AG08396 (cell line): ENCODE results near the gene ZGRF1.
"Not testable (repeated sequence)": the region's sequence is repeated elsewhere in the genome, so short reads cannot be mapped to it uniquely, and the experiment has no call there.

ENCODE experiments used
- DNase-seq: peaks from one replicate; pipeline ENCODE4 v3.0.0; 2012; ENCODE audit warnings: low spot score, mixed read lengths

Gene ZGRF1

DNA sequence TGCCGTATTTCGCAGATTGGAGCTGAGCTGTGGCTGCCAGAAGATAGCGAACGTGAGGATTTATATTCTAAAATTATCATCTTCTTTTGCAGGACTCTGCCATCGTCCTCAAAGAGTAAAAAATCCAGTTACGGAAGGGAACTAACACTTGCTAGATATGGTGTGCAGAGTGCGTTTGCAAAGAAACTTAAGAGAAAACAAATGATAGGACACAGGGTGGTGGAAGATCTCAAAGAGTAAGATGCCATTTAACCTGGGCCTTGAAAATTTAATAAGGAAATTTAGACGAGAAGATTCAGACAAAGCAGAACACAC is 800 bp upstream of the ZGRF1 start:
- no peak for DNase-seq

DNA sequence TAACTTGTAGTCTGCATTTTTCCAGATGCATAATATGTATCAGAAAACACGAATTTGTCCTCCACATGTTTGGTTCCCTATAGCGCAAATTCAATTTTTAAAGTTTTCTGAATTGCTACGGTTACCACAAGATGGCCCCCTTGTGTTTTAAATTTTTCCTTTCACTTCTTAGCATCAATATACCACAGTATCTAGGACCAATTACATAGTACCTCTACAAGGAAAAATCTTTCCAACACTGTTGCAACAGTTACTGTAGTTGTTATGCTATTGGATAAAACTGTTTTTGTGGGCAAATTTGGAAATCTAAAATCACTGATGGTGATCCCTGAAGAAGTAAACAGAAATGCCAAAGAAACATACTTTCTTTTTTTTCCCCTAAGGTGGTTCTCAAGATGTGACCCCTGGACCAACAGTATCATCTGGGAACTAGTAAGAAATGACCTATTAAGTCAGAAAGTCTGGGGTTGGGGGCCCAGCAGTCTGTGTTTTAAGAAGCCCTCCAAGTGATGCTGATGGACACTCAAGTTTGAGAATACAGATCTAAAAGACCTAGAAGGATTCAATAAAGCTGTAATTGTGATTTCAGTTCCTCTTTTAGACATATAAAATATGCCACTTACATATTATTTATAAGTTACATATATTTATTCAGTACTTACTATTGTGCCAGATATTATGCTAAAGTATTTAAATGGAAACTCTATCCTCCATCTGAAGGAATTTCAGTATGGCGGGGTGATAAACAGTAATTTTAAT is 3.1 kb downstream of the ZGRF1 start:
- peak; percentile 10 for DNase-seq

DNA sequence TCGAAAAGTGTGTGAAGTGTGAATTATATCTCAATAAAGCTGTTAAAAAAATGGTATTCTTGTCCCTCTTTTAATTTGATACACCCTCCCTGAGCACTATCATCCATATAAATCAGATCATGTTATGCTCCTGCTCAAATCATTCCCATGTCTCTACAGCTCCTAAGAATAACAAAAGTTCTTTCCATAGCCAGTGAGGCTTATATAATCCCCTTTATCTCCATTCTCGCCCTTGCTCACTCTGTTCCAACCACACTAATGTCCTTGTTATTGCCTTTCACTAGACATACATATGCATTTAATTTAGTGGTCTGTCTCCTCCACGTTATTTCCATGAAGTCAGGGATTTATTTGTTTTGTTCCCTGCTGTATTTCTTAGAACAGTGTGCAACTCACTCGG is 10.5 kb downstream of the ZGRF1 start:
- DNase-seq, result no peak

GRCh38 chr4:112616984-112617383 is 19.7 kb downstream of the ZGRF1 start:
- no peak for DNase-seq

GRCh38 chr4:112612814-112613213 is 23.9 kb downstream of the ZGRF1 start:
- DNase-seq, result not testable (repeated sequence)

- DNase-seq, result peak; percentile 63
These were observed 32.1 kb downstream of the ZGRF1 start for GRCh38 chr4:112604589-112604988.

GRCh38 chr4:112594993-112595392 is 41.7 kb downstream of the ZGRF1 start:
- no peak for DNase-seq

- no peak for DNase-seq
These were observed 43.1 kb downstream of the ZGRF1 start for GRCh38 chr4:112593438-112594133.

- no peak for DNase-seq
These were observed 44.0 kb downstream of the ZGRF1 start for GRCh38 chr4:112592717-112593116.

GRCh38 chr4:112591593-112591992 is 45.1 kb downstream of the ZGRF1 start:
- no peak for DNase-seq

DNA sequence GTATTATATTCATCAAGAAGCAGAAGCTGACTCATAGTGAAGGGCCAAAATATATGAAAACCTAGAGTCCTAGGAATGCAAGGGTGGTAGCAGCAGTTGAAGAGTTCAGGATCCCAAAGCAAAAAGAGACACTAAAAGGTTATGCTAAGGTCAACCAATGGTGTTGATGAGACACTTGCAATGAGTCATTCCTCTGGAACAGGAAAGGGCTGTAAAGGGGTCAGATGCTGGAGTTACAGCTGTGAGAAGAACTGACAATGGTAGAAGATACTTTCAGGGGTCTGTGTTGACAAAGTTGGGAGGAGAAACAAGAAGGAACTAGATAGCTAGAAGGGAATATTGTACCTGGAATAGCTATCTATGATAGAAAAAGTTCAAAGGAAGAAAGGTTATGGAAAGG is 47.5 kb downstream of the ZGRF1 start:
- peak; percentile 9 for DNase-seq

DNA sequence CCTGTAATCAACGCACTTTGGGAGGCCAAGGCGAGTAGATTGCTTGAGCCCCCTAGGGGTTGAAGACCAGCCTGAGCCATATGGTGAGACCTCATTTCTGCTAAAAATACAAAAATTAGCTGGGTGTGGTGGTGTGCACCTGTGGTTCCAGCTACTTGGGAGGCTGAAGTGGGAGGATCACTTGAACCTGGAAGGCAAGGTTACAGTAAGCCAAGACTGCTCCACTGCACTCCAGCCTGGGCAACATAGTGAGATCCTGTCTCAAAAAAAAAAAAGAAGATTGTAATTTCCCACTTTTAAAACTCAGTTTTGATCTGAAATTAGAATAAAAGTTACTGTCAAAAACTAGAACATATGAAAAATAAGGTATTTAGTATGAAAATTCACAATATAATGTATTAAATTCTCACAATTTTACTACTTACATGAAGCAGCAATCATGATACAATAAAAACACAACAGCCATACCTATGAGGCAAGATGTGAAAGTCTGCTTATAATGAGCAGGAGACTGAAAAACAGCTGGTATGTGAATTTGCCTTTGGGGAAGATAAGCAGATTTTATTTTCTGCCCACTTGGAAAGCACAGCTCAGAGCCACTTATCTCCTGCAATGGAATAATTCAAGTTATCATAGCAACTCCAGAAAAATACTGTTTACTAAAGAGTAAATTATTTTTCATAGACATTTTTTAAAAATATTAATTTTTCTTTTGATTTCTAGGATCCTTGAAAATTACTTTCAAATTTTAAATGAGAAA is 50.6 kb downstream of the ZGRF1 start:
- no peak for DNase-seq

DNA sequence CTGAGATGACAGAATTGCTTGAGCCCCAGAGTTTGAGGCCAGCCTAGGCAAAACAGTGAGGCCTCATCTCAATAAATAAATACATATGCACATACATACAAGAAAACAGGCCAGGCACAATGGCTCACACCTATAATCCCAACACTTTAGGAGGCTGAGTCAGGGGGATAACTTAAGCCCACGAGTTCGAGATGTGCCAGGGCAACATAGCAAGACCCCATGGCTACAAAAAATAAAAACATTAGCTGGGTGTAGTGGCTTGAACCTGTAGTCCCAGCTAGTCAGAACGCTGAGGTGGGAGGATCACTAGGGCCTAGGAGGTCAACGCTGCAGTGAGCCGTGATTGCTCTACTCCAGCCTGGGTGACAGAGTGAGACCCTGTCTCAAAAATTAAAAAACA is 69.2 kb downstream of the ZGRF1 start:
- DNase-seq, result no peak

GRCh38 chr4:112564706-112565270 is 71.9 kb downstream of the ZGRF1 start:
- no peak for DNase-seq

DNA sequence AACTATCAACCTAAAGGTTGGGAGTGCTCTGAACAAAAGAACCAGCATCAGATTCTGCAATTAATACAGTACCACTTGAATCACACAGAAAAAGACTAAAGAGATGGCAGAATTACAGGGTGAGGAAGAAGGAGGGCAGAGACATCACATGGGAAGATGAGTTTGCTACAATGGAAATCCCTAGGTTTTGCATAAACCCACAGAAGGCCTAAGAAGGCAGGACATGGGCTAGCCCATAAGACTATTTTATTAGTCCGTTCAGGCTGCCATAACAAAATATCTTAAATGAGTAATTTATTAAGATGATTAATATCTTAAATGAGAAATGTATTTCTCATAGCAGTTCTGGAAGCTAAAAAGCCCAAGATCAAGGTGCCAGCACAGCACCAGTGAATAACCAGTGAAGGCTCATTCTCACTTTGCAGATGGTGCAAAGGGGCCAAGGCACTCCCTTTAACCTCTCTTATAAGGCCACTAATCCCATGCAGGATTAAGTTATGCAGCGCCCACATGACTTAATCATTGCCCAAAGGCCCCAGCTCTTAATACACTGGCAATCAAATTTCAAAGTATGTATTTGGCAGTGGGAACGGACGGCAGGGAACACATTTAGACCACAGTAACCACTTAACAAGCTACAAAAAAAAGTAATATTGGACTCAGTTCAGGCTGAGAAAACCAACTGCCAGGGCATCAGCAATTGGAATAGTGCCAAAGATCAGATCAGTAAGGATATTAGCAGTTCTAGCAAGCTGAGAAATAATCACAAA is 73.1 kb downstream of the ZGRF1 start:
- DNase-seq, result no peak

GRCh38 chr4:112562254-112562879 is 74.3 kb downstream of the ZGRF1 start:
- DNase-seq, result no peak

DNA sequence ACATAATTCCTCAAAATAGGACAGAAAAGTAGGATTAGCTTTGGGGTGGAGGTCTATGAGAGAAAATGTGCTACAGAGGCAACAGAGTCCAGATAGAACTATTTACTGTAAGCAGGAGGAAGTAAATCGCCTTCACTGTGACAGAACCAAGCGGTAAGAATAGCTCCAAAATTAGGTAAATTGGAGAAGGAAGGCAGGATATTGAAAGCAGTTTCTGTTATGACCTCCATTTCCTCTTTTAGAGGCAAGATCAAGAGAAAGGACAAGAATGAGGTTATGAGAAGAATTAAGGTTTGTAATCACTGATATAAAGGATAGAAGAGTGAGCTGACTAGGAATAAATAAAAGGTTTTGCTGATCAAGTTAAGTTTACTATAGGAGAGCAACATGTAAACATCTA is 76.6 kb downstream of the ZGRF1 start:
- no peak for DNase-seq

GRCh38 chr4:112559053-112559452 is 77.7 kb downstream of the ZGRF1 start:
- DNase-seq, result no peak

GRCh38 chr4:112557676-112558411 is 78.9 kb downstream of the ZGRF1 start:
- no peak for DNase-seq

GRCh38 chr4:112554271-112554670 is 82.4 kb downstream of the ZGRF1 start:
- DNase-seq, result not testable (repeated sequence)

DNA sequence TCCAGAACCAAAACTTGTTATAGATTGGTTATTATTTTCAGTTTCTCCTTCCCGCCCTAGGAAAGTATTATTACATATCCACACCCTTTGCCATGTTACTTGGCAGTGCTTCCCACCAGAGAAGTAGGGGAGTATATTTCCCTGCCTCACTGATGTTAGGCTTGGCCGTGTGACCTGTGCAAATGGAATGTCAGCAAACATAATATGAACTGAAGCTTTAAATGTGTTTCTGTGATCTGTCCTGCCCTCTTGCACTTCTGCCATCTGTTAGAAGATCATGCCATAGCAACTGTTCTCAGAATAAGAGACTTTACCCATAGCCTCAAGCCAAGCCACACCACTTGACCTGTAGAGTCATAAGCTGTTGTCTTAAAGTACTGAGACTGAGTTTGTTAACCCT is 84.0 kb downstream of the ZGRF1 start:
- peak; percentile 63 for DNase-seq
